A549 treated with AZD9567 at 1 μM for 4 hours (cell line): Measurements from ENCODE around the gene CD40LG. TPM values are rescaled to one million over a fixed set of nuclear protein-coding genes. Genes with fewer than 3 reads are reported as not detected.

ENCODE experiments used
- total RNA-seq: library from RNA; stranded (reverse); fragments of 200-300 nt; extraction: Qiagen RNA extraction; gene quantifications from 5 replicates; pipeline ENCODE4 v1.2.3, GENCODE V29; 2022; ENCODE audit not compliant: insufficient read depth

Gene CD40LG
- not detected in 5 replicates for total RNA-seq

DNA sequence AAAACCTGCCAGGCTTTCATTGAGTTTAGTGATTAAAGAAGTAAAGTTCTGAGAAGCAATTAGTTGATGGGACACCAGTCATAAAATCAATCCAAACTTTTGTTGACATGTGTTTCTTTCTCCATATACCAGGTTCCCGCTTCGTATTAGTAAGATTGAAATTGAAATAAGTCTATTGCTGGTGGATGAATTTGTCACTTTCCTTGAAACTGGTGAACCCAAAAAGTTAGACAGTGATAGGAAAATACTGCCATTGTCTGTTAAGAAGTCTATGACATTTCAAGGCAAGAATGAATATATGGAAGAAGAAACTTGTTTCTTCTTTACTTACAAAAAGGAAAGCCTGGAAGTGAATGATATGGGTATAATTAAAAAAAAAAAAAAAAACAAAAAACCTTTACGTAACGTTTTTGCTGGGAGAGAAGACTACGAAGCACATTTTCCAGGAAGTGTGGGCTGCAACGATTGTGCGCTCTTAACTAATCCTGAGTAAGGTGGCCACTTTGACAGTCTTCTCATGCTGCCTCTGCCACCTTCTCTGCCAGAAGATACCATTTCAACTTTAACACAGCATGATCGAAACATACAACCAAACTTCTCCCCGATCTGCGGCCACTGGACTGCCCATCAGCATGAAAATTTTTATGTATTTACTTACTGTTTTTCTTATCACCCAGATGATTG lies at the start of gene CD40LG:
TSS of gene CD40LG (plus strand) at position 482 of the 684 bp plus-strand sequence. CDS start at position 573, 91 bp downstream.

Other genes with a start within 250 kb of the CD40LG start
- not detected in 5 replicates for gene BRS3, start 160.2 kb upstream of the CD40LG start, total RNA-seq
- 48.7 to 74.2 TPM (median 59.3 TPM) in 5 replicates for gene HTATSF1, start 150.6 kb upstream of the CD40LG start, total RNA-seq
- gene VGLL1, start 115.9 kb upstream of the CD40LG start, total RNA-seq: not detected in 5 replicates
- gene ARHGEF6, start 132.8 kb downstream of the CD40LG start, total RNA-seq: 0.10 to 0.14 TPM (median 0.12 TPM) in 4 of 5 replicates, not detected in the other
- gene RBMX, start 232.6 kb downstream of the CD40LG start, total RNA-seq: 195 to 237 TPM (median 208 TPM) in 5 replicates